ENCODE data around the gene GALNT10.

DNA sequence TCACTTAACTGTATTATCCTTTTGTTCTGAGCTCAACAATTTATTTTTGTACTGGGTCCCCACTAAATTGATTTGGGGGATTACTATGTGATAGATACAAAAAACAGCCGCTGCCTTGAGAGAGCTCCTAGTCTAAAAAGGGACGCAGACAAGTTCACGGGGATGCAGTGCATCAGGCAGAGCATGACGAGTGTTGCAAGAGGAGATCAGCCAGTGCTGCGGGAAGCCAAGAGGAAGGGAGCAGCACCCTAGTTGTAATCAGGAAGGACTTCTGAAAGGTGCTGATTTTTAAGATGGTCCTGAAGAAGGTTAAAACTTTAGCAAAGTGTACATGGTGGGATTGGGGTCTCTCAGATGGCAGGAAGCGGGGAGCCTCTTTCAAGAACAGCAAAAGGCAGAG is 15.8 kb downstream of the GALNT10 start:
- TF ChIP-seq MAFK (IDR thresholded peaks at IDR 0.05; ENCODE audit: low read depth, low read length) (no peak), POLR2A (IDR thresholded peaks at IDR 0.05; ENCODE audit: low read depth, low read length) (no peak), RCOR1 (IDR thresholded peaks at IDR 0.05; ENCODE audit: insufficient replicate concordance, low read length) (no peak), RAD21 (IDR thresholded peaks at IDR 0.05; ENCODE audit: low read length) (no peak), SMC3 (IDR thresholded peaks at IDR 0.05; ENCODE audit: low read depth, low read length) (no peak), FOS (IDR thresholded peaks at IDR 0.05; ENCODE audit: low read depth, low read length) (no peak), MAZ (IDR thresholded peaks at IDR 0.05; ENCODE audit: borderline replicate concordance, low read depth, low read length) (no peak), NFE2L2 (IDR thresholded peaks at IDR 0.05; ENCODE audit: low read depth, low read length) (no peak)
- TF ChIP-seq, protein P1, sequence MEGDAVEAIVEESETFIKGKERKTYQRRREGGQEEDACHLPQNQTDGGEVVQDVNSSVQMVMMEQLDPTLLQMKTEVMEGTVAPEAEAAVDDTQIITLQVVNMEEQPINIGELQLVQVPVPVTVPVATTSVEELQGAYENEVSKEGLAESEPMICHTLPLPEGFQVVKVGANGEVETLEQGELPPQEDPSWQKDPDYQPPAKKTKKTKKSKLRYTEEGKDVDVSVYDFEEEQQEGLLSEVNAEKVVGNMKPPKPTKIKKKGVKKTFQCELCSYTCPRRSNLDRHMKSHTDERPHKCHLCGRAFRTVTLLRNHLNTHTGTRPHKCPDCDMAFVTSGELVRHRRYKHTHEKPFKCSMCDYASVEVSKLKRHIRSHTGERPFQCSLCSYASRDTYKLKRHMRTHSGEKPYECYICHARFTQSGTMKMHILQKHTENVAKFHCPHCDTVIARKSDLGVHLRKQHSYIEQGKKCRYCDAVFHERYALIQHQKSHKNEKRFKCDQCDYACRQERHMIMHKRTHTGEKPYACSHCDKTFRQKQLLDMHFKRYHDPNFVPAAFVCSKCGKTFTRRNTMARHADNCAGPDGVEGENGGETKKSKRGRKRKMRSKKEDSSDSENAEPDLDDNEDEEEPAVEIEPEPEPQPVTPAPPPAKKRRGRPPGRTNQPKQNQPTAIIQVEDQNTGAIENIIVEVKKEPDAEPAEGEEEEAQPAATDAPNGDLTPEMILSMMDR (conservative IDR thresholded peaks at IDR 0.05; ENCODE audit: low read depth, low read length), result no peak
- TF ChIP-seq, protein P2, sequence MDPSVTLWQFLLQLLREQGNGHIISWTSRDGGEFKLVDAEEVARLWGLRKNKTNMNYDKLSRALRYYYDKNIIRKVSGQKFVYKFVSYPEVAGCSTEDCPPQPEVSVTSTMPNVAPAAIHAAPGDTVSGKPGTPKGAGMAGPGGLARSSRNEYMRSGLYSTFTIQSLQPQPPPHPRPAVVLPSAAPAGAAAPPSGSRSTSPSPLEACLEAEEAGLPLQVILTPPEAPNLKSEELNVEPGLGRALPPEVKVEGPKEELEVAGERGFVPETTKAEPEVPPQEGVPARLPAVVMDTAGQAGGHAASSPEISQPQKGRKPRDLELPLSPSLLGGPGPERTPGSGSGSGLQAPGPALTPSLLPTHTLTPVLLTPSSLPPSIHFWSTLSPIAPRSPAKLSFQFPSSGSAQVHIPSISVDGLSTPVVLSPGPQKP (IDR thresholded peaks at IDR 0.05; ENCODE audit: borderline replicate concordance, low read depth, low read length), result no peak

Measured in IMR-90 (cell line).